ENCODE results near the gene YWHAQ.

Gene YWHAQ

GRCh38 chr2:9539531-9539930, 91.3 kb downstream of the YWHAQ start:
- no peak for TF ChIP-seq CTCF (IDR thresholded peaks at IDR 0.05)
- no peak for DNase-seq (ENCODE audit: low spot score)
- H3K27ac ChIP-seq: peak overlapping the region in 1 of 2 donors; percentile 26
- peak overlapping the region; percentile 28 for H3K4me3 ChIP-seq

- DNase-seq (ENCODE audit: low spot score): no peak
- peak overlapping the region; percentile 30 to 63 for H3K27ac ChIP-seq
- no peak for TF ChIP-seq CTCF (IDR thresholded peaks at IDR 0.05)
- H3K4me3 ChIP-seq: no peak overlapping the region
These were observed 92.7 kb downstream of the YWHAQ start for GRCh38 chr2:9538000-9538507.

- H3K4me3 ChIP-seq: no peak overlapping the region
- no peak for TF ChIP-seq CTCF (IDR thresholded peaks at IDR 0.05)
- no peak for DNase-seq (ENCODE audit: low spot score)
- no peak overlapping the region for H3K27ac ChIP-seq
These were observed 94.3 kb downstream of the YWHAQ start for GRCh38 chr2:9536504-9536903.

GRCh38 chr2:9535177-9535576, 95.6 kb downstream of the YWHAQ start:
- Histone ChIP-seq H3K4me3 (no peak overlapping the region), H3K27ac (no peak overlapping the region)
- no peak for TF ChIP-seq CTCF (IDR thresholded peaks at IDR 0.05)
- no peak for DNase-seq (ENCODE audit: low spot score)
